NK-92 (cell line): ENCODE data around the gene CRACDL.
"Not testable (repeated sequence)": the region's sequence is repeated elsewhere in the genome, so short reads cannot be mapped to it uniquely, and the experiment has no call there.

Experiments used
- DNase-seq: peaks from one replicate; lab custom pipeline; 2025; ENCODE audit not compliant: unreplicated experiment; lab: John Stamatoyannopoulos, UW

The CRACDL gene

GRCh38 chr2:98907966-98908905, 27.8 kb downstream of the CRACDL start:
- DNase-seq, result no peak

- no peak for DNase-seq
These were observed 28.6 kb downstream of the CRACDL start for GRCh38 chr2:98907385-98907784.

DNA sequence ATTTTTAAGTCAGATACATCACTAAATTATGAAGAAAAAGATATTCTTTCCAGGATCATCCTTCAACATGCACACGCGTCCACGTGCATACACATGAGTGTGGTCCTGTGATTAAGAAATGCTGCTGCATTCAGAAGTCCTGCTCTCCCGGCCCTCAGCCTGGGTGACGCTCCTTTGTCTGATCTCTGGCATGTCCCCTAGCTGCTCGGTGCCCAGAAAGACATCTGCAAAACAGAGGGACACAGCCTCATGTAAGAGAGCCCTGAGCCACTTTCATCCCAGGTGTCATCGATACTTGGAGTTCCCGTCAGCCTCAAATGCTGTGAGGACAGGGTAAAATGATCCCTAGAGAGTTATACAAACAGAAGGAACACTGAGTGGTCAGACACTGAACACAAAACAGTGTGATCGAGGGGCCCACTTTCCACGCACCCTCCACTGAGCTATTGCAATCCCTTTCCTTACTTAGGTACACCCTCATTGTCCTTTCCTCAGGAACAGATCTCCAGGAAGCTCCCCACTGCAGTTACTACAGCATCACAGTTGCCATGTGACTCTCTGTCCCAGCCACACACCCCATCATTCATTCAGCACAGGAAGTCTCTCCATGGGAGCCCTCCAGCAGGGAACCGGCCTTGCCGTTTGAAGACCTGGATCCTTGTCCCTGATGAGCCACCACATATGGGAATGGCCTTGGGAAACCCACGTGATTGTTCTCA, 32.1 kb downstream of the CRACDL start:
- DNase-seq, result no peak

- DNase-seq, result no peak
These were observed 33.0 kb downstream of the CRACDL start for GRCh38 chr2:98903064-98903355.

- DNase-seq, result no peak
These were observed 33.6 kb downstream of the CRACDL start for GRCh38 chr2:98902209-98903063.

DNA sequence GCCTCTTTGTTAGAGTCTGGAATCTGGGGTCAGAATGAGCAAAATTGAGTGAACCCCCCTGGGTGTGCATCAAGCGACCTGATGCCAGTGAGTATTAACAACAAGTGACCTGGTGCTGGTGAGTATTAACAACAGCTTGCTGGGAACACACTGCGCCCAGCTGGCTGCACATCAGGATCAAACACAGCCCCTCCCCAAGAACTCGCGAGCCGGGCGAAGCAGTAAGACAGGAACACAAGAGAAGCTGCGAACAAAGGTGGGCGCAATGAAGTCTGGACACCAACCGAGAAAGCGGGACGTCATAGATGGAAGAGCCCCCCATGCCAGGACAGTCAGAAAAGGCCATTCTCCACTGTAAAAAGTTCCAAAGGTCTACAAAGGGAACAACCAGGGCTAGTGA, 34.3 kb downstream of the CRACDL start:
- DNase-seq, result no peak

DNA sequence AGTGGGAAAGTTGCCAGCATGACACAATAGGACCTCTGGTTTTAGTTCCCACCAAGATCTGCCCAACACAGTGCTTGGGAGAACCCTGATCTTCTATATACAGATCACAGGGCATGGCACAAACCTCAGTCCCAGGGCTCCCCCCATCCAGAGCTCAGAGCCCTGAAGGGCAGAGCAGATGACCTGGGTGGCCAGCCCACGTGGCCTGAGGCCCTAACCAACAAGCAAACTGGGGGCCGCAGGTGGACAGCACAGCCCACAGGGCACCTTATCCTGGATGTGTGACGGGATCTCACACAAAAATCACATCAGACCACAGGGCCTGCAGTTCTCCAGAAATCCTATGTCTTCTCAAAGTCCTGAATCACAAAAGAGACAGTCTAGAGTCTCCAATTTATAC, 34.7 kb downstream of the CRACDL start:
- no peak for DNase-seq

GRCh38 chr2:98900721-98901120, 35.3 kb downstream of the CRACDL start:
- no peak for DNase-seq

DNA sequence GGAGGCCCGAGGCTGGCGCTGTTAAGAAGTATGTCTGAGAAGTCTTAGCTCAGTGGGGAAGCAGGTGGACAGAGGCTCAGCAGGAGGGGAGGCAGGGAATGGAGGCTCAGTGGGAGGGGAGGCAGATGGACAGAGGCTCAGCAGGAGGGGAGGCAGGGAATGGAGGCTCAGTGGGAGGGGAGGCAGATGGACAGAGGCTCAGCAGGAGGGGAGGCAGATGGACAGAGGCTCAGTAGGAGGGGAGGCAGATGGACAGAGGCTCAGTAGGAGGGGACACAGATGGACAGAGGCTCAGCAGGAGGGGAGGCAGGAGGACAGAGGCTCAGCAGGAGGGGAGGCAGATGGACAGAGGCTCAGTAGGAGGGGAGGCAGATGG, 36.3 kb downstream of the CRACDL start:
- DNase-seq, result not testable (repeated sequence)

DNA sequence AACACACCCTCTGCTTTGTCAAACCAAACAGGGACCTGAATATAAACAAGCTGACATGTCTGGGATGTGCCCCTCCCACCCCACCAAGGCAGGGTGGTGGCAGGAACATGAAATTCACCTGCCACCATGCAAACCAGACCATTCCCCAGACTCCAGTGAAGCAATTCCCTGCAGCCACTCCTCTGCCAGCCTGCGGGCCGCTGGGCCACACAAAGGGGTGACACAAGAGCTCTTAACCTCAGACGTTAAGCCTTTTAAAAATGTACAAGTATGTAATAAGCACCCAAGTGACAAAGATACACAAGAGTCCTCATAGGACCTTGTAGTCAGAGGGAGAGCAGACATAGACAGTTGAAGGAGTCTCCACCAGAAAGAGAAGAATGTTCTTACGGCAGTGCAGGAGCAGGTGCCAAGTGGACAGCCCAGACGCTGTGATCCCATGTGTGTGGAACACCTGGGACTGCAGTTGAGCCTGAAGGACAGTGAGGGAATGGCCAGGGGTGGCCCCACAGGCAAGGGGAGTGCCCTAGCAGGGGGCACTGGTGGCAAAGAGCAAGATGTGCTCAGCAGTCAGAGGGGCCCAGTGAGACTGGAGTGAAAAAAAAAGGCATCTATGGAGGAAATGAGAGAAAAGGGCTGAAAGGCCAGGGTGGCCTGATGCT, 36.9 kb downstream of the CRACDL start:
- no peak for DNase-seq

DNA sequence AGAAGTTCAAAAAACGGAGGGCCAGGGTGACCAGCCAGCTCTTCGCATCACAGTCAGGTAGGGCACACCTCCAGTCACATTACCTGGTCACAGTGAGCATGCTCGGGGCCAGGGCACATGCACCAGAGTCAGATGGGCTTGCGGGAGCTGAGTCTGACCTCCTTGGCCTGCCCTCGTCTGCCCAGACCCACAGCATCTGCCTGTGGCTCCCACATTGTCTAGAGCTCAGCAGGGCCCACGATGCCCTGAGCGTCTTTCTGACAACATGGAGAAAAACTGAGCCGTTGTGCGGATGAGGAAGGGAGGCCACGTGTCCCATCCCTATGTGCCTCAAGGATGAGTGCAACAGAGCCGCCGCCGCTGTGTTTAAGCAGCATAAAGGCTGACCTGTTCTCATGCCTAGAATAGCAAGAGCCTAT, 37.6 kb downstream of the CRACDL start:
- no peak for DNase-seq

- no peak for DNase-seq
These were observed 38.3 kb downstream of the CRACDL start for GRCh38 chr2:98897746-98898145.

DNA sequence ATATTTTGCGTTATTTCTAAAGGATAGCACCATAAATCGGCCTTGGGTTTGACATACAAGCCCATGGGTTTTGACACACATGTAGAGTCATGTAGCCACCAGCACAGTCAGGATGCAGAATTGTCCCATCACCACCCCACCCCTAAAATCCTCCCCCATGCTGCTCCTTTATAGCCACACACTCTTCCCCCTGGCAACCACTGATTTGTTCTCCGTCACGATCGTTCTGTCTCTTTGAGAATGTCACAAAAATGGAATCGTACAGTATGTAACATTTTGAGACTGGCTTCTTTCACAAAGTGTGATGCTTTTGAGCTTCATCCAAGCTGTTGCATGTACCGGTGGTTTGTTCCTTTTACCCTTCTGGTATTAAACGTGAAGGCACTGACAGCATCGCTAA, 39.1 kb downstream of the CRACDL start:
- no peak for DNase-seq

GRCh38 chr2:98896416-98896815, 39.6 kb downstream of the CRACDL start:
- no peak for DNase-seq

DNA sequence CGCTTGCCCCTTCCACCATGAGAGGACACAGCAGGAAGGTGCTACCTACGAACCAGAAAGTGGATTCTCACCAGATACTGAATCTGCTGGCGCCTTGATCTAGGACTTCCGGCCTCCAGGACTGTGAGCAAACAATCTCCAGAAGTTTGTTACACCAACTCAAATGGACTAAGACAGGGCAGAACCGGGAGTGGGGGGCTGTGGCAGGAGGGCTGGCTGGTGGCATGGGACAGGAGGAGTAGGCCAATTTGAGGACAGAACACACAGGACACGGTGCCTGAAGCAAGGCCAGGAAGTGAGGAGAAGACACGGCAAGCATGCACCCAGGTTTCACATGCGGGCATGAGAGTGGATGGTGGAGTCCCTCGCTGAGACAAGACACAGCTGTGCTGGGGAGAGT, 40.1 kb downstream of the CRACDL start:
- DNase-seq, result no peak

- DNase-seq, result no peak
These were observed 40.8 kb downstream of the CRACDL start for GRCh38 chr2:98895221-98895620.

GRCh38 chr2:98894331-98895000, 41.6 kb downstream of the CRACDL start:
- no peak for DNase-seq

GRCh38 chr2:98893911-98894321, 42.1 kb downstream of the CRACDL start:
- no peak for DNase-seq

GRCh38 chr2:98892871-98893270, 43.2 kb downstream of the CRACDL start:
- DNase-seq, result no peak

GRCh38 chr2:98891591-98891990, 44.4 kb downstream of the CRACDL start:
- no peak for DNase-seq
